ENCODE results near the gene AKAP6.

Gene AKAP6

GRCh38 chr14:32509632-32510187, 180.6 kb downstream of the AKAP6 start:
- Histone ChIP-seq H3K27me3 (ENCODE audit: control insufficient read depth, insufficient read depth, low read length) (no peaks in the 10 kb centered on the region), H3K4me1 (ENCODE audit: control insufficient read depth, low read depth, low read length) (no peaks in the 10 kb centered on the region), H3K9ac (ENCODE audit: low read length) (no peak overlapping the region), H3K36me3 (ENCODE audit: control insufficient read depth, low read depth, low read length) (no peaks in the 10 kb centered on the region), H3K27ac (ENCODE audit: low read length) (no peak overlapping the region), H3K4me3 (ENCODE audit: low read length) (no peak overlapping the region), H3K9me3 (ENCODE audit: control insufficient read depth, low read depth, low read length) (no peaks in the 10 kb centered on the region)

DNA sequence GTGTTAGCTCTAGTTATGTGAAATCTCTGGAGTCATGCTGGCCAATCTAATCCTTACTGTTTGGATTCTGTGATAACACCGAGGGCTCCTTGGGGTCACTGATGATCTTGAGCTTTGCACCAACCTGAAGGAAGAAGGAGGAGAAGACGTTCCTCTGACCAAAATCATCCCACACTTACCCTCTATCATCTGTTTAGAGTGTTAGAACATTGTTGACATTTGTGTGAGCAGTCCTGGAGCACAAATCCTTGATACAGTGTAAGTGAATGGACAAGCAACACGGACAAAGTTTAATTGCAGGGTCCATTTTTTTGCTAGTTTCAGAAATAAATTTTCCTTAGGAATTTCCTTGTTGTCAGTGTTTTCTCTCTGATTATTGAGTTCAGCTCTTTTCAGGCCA, 181.7 kb downstream of the AKAP6 start:
- Histone ChIP-seq H3K36me3 (ENCODE audit: control insufficient read depth, low read depth, low read length) (no peaks in the 10 kb centered on the region), H3K9ac (ENCODE audit: low read length) (no peak overlapping the region), H3K9me3 (ENCODE audit: control insufficient read depth, low read depth, low read length) (no peaks in the 10 kb centered on the region), H3K27ac (ENCODE audit: low read length) (no peak overlapping the region), H3K27me3 (ENCODE audit: control insufficient read depth, insufficient read depth, low read length) (no peaks in the 10 kb centered on the region), H3K4me3 (ENCODE audit: low read length) (no peak overlapping the region), H3K4me1 (ENCODE audit: control insufficient read depth, low read depth, low read length) (no peaks in the 10 kb centered on the region)

DNA sequence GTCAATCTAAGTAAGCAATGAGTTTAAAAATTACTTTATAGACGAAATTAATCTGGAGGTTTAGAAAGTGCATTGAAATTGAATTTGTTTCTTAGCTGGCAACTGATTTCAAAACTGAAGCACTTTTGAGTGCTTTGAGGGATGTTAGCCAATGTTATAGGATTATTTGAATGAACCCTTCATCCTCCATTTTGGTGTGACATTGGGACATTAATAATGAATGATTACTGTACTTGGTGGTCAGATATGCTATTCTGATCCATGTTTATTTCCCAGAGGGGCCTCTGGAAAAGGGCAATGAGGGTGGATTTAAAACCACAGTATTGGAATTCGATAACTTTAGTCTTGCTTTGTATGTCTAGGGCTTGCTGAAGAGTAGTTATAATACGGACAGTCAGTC, 183.2 kb downstream of the AKAP6 start:
- Histone ChIP-seq H3K36me3 (ENCODE audit: control insufficient read depth, low read depth, low read length) (no peaks in the 10 kb centered on the region), H3K4me3 (ENCODE audit: low read length) (no peak overlapping the region), H3K4me1 (ENCODE audit: control insufficient read depth, low read depth, low read length) (no peaks in the 10 kb centered on the region), H3K27ac (ENCODE audit: low read length) (no peak overlapping the region), H3K9me3 (ENCODE audit: control insufficient read depth, low read depth, low read length) (no peaks in the 10 kb centered on the region), H3K27me3 (ENCODE audit: control insufficient read depth, insufficient read depth, low read length) (no peaks in the 10 kb centered on the region), H3K9ac (ENCODE audit: low read length) (no peak overlapping the region)

- Histone ChIP-seq H3K27me3 (ENCODE audit: control insufficient read depth, insufficient read depth, low read length) (no peaks in the 10 kb centered on the region), H3K9ac (ENCODE audit: low read length) (no peak overlapping the region), H3K4me1 (ENCODE audit: control insufficient read depth, low read depth, low read length) (no peaks in the 10 kb centered on the region), H3K9me3 (ENCODE audit: control insufficient read depth, low read depth, low read length) (no peaks in the 10 kb centered on the region), H3K4me3 (ENCODE audit: low read length) (no peak overlapping the region), H3K27ac (ENCODE audit: low read length) (no peak overlapping the region), H3K36me3 (ENCODE audit: control insufficient read depth, low read depth, low read length) (no peaks in the 10 kb centered on the region)
Observed at GRCh38 chr14:32512813-32513212, 183.7 kb downstream of the AKAP6 start.

GRCh38 chr14:32513571-32514009, 184.5 kb downstream of the AKAP6 start:
- Histone ChIP-seq H3K4me1 (ENCODE audit: control insufficient read depth, low read depth, low read length) (no peaks in the 10 kb centered on the region), H3K9me3 (ENCODE audit: control insufficient read depth, low read depth, low read length) (no peaks in the 10 kb centered on the region), H3K4me3 (ENCODE audit: low read length) (no peak overlapping the region), H3K9ac (ENCODE audit: low read length) (no peak overlapping the region), H3K27me3 (ENCODE audit: control insufficient read depth, insufficient read depth, low read length) (no peaks in the 10 kb centered on the region), H3K27ac (ENCODE audit: low read length) (no peak overlapping the region), H3K36me3 (ENCODE audit: control insufficient read depth, low read depth, low read length) (no peaks in the 10 kb centered on the region)

- H3K9me3 ChIP-seq (ENCODE audit: control insufficient read depth, low read depth, low read length) = no peaks in the 10 kb centered on the region
- H3K27ac ChIP-seq (ENCODE audit: low read length) = no peak overlapping the region
- H3K36me3 ChIP-seq (ENCODE audit: control insufficient read depth, low read depth, low read length) = no peaks in the 10 kb centered on the region
- no peak overlapping the region for H3K9ac ChIP-seq (ENCODE audit: low read length)
- no peaks in the 10 kb centered on the region for H3K4me1 ChIP-seq (ENCODE audit: control insufficient read depth, low read depth, low read length)
- no peaks in the 10 kb centered on the region for H3K27me3 ChIP-seq (ENCODE audit: control insufficient read depth, insufficient read depth, low read length)
- H3K4me3 ChIP-seq (ENCODE audit: low read length) = no peak overlapping the region
Observed at GRCh38 chr14:32514236-32514635, 185.1 kb downstream of the AKAP6 start.

DNA sequence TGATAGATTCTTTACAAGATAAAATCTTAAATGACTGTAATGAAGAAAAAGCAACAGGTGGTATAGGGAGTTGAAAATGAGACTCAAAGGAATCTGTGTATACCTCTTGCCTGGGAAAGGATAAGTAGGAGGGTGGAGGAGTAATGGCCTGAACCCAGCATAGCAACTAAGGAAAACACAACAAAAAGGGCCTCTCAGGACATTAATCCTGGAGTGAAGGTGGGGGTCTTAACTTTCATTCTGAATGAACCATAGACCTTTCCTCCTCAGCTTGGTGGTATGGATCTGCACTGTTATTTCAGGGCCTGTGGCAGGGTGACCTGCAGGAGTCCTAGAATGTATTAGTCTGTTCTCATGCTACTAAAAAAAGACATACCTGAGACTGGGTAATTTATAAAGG, 185.6 kb downstream of the AKAP6 start:
- Histone ChIP-seq H3K4me3 (ENCODE audit: low read length) (no peak overlapping the region), H3K27ac (ENCODE audit: low read length) (no peak overlapping the region), H3K27me3 (ENCODE audit: control insufficient read depth, insufficient read depth, low read length) (no peaks in the 10 kb centered on the region), H3K36me3 (ENCODE audit: control insufficient read depth, low read depth, low read length) (no peaks in the 10 kb centered on the region), H3K4me1 (ENCODE audit: control insufficient read depth, low read depth, low read length) (no peaks in the 10 kb centered on the region), H3K9me3 (ENCODE audit: control insufficient read depth, low read depth, low read length) (no peaks in the 10 kb centered on the region), H3K9ac (ENCODE audit: low read length) (no peak overlapping the region)

- H3K9me3 ChIP-seq (ENCODE audit: control insufficient read depth, low read depth, low read length) = no peaks in the 10 kb centered on the region
- H3K36me3 ChIP-seq (ENCODE audit: control insufficient read depth, low read depth, low read length) = no peaks in the 10 kb centered on the region
- no peak overlapping the region for H3K9ac ChIP-seq (ENCODE audit: low read length)
- no peak overlapping the region for H3K4me3 ChIP-seq (ENCODE audit: low read length)
- no peak overlapping the region for H3K27ac ChIP-seq (ENCODE audit: low read length)
- no peaks in the 10 kb centered on the region for H3K27me3 ChIP-seq (ENCODE audit: control insufficient read depth, insufficient read depth, low read length)
- no peaks in the 10 kb centered on the region for H3K4me1 ChIP-seq (ENCODE audit: control insufficient read depth, low read depth, low read length)
Observed at GRCh38 chr14:32524609-32525375, 195.7 kb downstream of the AKAP6 start.

GRCh38 chr14:32525591-32525990, 196.5 kb downstream of the AKAP6 start:
- Histone ChIP-seq H3K27ac (ENCODE audit: low read length) (no peak overlapping the region), H3K4me1 (ENCODE audit: control insufficient read depth, low read depth, low read length) (no peaks in the 10 kb centered on the region), H3K27me3 (ENCODE audit: control insufficient read depth, insufficient read depth, low read length) (no peaks in the 10 kb centered on the region), H3K9me3 (ENCODE audit: control insufficient read depth, low read depth, low read length) (no peaks in the 10 kb centered on the region), H3K9ac (ENCODE audit: low read length) (no peak overlapping the region), H3K36me3 (ENCODE audit: control insufficient read depth, low read depth, low read length) (no peaks in the 10 kb centered on the region), H3K4me3 (ENCODE audit: low read length) (no peak overlapping the region)

- Histone ChIP-seq H3K27me3 (ENCODE audit: control insufficient read depth, insufficient read depth, low read length) (no peaks in the 10 kb centered on the region), H3K27ac (ENCODE audit: low read length) (no peak overlapping the region), H3K9me3 (ENCODE audit: control insufficient read depth, low read depth, low read length) (no peaks in the 10 kb centered on the region), H3K4me1 (ENCODE audit: control insufficient read depth, low read depth, low read length) (no peaks in the 10 kb centered on the region), H3K36me3 (ENCODE audit: control insufficient read depth, low read depth, low read length) (no peaks in the 10 kb centered on the region), H3K4me3 (ENCODE audit: low read length) (no peak overlapping the region), H3K9ac (ENCODE audit: low read length) (no peak overlapping the region)
Observed at GRCh38 chr14:32530800-32531199, 201.7 kb downstream of the AKAP6 start.

GRCh38 chr14:32531942-32532515, 202.9 kb downstream of the AKAP6 start:
- Histone ChIP-seq H3K27me3 (ENCODE audit: control insufficient read depth, insufficient read depth, low read length) (no peaks in the 10 kb centered on the region), H3K27ac (ENCODE audit: low read length) (no peak overlapping the region), H3K4me3 (ENCODE audit: low read length) (no peak overlapping the region), H3K4me1 (ENCODE audit: control insufficient read depth, low read depth, low read length) (no peaks in the 10 kb centered on the region), H3K9ac (ENCODE audit: low read length) (no peak overlapping the region), H3K36me3 (ENCODE audit: control insufficient read depth, low read depth, low read length) (no peaks in the 10 kb centered on the region), H3K9me3 (ENCODE audit: control insufficient read depth, low read depth, low read length) (no peaks in the 10 kb centered on the region)

GRCh38 chr14:32534145-32534544, 205.0 kb downstream of the AKAP6 start:
- no peaks in the 10 kb centered on the region for H3K4me1 ChIP-seq (ENCODE audit: control insufficient read depth, low read depth, low read length)
- H3K9me3 ChIP-seq (ENCODE audit: control insufficient read depth, low read depth, low read length) = no peaks in the 10 kb centered on the region
- H3K4me3 ChIP-seq (ENCODE audit: low read length) = no peak overlapping the region
- no peaks in the 10 kb centered on the region for H3K36me3 ChIP-seq (ENCODE audit: control insufficient read depth, low read depth, low read length)
- no peak overlapping the region for H3K9ac ChIP-seq (ENCODE audit: low read length)
- no peaks in the 10 kb centered on the region for H3K27me3 ChIP-seq (ENCODE audit: control insufficient read depth, insufficient read depth, low read length)
- H3K27ac ChIP-seq (ENCODE audit: low read length) = no peak overlapping the region

Measured in iPS-18a (cell line).